GM21447 (cell line): ENCODE data around the gene CPZ.
"Not testable (repeated sequence)": the region's sequence is repeated elsewhere in the genome, so short reads cannot be mapped to it uniquely, and the experiment has no call there.

Experiments
- ATAC-seq: cut with Tn5 transposase; IDR thresholded peaks from one replicate; pipeline ENCODE4 v1.9.1; 2021; ENCODE audit not compliant: unreplicated experiment

The CPZ gene

DNA sequence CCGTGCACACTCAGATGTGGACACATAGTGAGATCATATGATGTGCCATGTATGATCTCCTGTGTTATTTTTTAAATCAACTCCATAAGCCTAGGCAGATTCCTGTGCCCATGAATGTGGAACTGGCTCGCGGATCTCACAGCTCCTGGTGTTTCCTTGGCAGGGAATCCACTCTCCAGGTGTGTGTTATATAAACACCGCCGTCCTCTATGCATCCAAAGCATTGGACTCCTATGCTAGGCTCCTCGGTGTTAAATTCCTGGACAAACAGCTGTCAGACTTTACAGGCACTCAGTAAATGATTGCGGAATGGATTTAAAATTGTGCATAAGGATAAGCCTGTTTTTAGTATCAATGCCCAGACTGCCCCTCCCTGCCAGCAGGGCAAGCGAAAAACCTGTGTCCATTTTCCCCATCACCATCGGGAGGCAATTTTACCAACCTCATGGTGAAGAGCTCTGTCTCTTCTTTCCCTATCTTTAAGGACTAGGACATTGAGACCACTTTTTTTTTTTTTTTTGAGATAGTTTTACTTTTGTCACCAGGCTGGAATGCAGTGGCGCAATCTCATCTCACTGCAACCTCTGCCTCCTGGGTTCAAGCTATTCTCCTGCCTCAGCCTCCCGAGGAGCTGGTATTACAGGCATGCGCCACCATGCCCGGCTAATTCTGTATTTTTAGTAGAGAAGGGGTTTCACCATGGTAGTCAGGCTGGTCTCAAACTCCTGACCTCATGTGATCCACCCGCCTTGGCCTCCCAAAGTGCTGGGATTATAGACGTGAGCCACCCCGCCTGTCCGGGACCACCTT lies 36.0 kb upstream of the CPZ start:
- no peak for ATAC-seq

DNA sequence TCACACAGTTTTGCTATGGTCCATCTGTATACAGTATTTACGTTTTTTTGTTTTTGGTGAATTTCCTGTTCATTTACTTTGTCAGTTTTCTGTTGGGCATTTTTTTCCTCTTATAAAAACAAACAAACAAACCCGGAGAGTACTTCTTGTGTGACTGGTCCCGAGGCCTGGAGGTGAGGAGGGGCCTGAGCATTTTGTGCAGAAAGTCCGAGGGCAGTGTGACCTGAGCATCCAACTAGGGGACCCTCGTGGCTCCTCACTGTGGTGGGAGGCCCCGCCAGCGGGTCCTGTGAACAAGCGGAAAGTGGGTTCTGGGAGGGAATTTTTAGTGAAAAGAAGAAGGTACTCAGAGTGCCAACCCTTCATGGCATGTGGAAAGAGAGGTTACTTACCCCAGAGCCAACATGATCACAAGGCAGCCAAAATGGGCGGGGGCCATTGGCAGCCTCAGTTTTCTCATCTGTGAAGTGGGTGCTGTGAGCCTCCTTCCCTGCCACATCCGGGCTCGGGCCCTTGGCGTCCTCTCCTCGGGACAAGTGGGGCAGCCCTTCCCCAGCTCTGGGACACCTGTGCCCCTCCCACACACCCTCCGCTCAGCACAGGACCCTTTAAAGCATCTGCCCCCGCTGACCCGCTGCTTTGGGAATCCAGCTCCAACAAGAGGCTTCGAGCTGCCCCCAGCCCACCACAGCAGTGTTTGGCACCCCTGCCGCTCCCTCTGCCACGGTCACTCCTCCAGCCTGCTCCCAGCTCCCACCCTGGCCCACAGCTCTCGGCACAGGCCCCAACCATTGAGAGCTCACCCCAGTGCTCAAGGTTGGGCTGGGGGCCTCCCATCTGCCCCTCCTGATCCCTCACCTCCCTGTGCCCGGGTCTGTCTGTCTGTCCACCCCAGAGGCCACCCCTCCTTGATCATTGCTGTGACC lies 35.2 kb upstream of the CPZ start:
- ATAC-seq, result no peak

DNA sequence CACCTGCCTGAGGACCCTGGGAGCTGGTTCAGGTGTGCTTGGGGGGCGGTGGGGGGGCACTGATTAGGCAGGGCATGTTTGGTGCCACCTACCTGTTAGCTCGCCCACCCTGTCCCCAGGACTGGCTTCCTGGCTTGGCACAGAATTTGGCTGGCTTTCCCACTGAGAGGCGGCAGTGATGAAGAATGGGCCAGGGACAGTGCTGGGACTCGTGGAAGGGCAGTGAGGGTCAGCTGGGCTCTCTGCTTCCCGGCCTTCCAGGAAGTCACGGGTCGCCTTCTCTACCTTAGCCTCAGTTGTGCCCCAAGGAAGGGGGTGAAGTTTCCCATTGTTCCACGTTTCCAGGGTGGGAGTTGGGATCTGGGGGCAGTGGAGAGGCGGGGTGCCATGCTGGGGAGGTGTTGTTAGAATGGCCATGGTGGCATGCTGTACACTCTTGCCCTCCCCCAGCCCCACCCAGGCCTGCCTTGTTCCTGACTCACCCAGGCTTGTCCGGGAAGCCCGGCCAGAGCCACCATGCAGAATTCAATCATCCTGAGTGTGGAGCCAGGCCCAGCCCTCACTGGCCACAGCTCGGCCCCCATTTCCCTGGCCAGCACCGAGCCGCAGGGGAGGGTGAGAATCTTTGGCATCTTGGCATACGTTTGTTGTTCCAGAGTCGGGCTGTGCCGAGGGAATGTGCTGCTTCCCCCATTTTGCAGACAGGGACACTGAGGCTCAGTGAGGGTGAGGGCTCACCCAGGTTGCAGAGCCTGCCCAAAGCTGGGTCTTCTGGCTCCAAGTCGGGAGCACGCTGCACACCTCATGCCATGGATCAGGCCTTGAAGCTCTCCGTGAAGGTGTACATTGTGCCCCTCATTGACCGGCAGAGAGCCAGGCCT lies 34.2 kb upstream of the CPZ start:
- no peak for ATAC-seq

DNA sequence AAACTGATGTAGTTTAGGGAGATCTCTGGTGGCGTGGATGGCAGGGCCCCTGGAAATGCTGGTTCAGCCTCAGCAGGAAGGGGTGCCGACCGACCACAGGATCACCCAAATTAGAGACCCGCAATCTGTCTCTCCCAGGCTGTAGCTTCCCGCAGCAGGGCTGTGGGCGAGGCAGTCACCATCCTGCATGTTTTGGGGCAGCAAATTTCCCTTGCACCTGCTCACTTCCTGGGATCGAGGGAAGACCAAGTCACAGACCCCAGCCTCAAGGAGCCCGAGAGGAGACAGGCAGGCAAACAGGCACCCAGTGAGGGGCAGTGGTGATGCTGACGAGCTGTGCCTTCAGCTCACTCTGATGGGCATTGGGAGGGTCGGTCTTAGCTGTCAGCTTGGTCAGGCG lies 33.6 kb upstream of the CPZ start:
- ATAC-seq, result no peak

DNA sequence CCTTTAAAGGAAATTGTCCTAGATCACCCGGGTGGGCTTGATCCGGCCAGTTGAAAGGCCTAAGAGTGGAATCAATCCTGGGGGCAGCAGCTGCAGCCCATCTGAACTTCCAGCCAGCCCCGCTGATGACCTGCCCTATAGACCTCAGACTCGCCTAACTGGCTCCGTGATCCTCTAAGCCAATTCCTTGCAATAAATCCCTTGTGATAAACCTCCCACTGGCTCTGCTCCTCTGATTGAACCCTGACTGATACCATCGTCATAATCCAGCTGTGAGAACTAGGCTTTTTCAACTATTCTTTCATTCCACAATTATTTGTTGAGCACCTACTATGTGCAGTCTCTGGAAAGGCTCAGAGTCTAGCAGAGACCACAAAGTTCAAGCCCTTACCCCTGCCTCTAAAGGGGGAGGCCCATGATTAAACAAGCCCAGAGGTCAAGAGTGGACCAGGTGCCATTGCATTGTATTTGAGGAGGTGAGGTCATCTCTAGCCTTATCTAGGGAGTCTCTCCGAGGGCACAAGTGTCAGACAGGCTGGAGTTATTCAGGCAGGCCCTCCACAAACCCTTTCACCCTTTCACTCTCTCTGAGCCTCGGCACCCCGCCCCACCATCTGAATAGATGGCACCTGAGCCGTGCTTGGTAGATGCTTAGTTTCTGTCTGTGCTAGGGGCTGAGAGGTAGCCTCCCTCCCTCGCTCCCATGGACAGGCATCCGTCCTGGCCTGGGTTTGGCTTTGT lies 32.9 kb upstream of the CPZ start:
- no peak for ATAC-seq

DNA sequence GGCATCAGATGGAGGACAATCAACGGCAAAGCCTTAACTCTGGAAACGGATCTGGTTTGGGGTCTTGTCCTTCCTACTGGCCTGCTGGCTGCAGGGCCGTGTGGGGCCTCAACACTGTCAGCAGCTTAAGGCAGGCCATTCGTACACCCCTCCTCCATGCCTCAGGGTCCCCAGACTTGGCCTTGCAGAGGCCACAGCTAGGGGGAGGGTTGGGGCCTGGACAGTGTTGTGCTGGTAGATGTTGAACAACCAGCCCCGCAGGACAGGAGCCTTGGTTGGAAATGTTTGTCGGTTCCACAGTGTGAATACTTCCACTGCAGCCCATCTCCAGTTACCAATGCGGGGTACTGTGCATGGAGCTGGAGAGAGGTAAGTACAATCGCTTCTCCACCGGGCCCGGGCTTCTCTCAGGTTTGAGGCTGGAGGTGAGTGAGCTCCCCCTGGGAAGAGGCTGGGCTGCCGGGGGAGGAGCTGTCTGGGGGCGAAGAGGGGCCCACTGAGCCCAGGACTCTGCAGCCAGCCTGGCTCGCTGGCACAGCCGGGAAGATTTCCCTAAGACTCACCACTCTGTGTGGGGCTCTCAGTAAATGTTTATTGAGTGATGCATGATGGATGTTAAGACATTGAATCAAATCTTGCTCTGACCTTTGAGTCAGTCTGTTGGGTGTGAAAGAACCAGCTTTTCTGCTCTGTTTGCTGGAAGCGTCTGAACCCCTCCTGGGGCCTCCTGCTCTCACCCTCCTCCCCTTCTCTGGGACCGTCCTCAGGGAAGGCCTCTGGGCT lies 32.1 kb upstream of the CPZ start:
- no peak for ATAC-seq

DNA sequence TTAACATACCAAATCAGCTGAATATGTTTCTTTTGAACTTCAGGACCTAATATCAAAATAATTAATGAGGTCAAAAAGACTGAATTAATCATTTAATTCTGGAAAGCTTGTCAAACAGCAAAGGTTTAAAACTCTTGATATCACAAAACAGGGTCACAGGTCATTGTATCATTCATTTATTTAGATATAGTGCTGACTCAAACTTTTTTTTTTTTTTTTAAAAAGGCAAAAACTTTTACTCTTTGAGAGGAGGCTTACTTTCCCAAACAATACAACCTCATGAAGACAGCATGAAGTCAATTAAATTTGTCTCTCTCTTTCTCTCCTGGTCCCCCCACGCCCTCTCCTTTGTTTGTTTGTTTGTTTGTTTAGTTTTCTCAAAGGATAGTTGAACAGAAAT lies 28.0 kb upstream of the CPZ start:
- no peak for ATAC-seq

DNA sequence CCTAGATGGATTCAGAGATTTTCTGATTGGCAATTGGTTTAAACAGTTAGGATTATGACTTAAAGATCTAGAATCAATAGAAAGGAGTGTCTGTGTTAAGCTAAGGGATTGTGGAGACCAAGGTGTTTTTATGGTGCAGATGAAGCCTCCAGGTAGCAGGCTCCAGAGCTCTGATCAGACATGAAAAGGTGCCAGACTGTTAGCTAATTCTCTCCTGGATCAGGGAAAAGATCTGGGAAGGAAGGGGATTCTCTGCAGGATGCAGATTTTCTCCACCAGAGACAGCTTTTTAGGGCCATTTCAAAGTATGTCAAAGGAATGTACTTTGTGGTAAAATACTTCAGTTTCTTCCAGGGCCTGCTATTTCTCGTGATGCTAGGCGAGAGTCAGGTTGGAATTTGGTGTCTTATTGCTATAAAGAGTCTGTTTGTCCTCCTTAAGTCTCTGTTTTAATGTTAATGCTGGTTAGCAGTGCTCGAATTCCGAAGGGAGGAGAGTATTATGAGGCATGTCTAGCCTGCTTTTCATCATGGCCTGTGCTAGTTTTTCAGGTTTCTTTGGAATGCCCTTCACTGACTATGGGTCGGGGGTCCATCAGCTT lies 24.4 kb upstream of the CPZ start:
- no peak for ATAC-seq

DNA sequence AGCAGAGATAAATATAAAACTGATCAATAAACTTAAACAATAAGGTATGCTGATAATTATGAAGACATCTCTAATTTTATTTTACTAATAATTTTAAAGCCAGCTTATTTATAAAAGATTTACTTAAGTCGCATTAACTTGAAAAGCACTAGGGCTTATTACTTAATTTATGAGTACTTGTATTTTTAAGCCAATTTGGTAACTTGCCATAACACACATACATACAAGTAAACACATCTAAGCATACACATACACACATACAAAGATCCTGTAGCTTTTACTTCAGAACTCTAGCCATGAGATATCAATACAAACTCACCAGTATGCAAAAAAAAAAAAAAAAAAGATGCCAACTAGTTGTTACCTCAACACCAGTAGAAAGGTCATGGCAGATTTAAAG lies 22.4 kb upstream of the CPZ start:
- ATAC-seq, result no peak

DNA sequence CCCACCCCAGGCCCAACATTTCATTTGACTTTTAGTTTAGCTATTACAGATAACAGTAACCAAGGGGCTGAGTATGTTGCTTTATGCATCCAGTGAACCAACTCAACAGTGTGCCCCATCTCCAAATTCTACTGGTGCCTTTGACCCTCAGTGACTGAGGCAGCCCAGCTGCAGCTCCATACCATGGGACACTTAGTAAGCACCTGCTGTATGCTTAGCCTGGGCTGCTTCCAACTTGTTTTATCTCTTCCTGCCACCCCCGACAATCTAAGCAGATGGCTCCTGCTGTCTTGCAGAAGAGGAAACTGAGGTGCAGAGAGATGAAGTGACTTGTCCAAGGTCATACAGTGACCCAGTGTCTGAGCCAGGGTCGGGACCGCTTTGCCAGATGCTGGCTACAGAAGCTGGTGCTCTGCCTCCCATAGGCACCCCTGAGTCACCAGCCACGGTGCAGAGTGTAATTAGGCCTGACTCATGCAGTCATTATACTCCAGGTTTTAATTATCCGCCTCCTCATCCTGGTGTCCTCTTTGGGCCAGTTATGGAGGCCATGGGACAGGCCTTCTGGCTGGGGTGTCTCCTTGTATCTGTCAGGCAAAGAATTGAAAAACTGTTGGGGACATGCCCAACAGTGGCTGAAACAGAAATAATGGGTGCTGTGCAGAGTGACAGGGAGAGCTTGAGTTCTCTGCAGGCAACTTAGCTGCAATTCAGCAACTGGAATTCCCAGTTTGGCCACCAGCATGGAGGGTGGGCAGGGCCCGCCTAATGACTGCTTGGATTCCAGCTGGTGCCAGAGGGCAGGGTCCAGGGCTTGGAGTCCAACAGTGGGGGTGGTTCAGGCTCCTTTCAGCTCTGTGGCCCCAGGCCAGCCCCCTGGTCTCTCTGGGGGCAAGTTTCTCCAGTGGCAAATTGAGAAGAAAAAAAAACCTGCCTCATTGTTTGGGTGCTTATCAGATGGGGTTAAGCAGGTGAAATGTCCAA lies 20.6 kb upstream of the CPZ start:
- no peak for ATAC-seq

DNA sequence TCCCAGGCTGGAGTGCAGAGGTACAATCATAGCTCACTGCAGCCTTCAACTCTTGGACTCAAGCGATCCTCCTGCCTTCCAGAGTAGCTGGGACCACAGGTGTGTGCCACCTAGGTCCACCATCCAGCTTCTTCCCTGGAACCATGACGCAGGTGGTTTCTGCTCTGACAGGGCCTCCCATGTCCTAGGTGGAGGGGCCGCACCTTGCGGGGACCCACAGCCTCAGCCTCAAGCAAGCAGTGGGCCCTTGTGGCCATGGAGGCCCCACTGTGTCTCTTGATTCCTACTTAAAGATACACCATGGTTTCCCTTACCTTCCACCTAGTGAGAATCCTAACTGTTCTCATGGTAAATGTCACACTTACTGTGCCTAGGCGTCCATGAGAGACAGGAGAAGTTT lies 19.3 kb upstream of the CPZ start:
- ATAC-seq, result no peak

DNA sequence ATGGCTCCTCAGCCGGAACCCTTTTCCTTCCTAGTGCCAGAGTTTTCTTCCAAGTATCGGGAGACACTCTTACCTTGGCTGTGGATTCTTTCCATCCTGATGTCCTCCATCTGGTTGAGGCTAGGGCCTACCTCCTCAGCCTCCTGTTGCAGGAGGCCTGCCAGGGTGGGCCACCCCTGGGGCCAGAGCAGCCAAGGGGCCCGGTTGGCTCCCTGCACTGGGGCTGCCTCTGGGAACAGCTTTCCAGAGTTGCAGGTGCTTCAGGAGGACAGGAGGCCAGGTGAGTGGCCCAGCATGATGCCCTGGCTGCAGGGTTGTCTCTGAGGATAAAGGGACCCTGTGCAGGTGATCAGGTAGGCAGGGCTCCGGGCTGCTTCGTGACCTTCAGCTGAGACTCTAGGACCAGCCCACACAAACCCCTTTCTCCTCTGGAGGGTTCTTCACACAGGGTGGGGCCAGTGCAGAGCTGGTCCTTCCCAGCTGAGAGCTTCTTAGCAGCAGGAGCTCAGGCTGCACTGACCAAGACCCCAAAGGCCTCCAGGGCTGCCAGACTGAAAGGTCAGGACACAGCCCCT lies 17.7 kb upstream of the CPZ start:
- no peak for ATAC-seq

DNA sequence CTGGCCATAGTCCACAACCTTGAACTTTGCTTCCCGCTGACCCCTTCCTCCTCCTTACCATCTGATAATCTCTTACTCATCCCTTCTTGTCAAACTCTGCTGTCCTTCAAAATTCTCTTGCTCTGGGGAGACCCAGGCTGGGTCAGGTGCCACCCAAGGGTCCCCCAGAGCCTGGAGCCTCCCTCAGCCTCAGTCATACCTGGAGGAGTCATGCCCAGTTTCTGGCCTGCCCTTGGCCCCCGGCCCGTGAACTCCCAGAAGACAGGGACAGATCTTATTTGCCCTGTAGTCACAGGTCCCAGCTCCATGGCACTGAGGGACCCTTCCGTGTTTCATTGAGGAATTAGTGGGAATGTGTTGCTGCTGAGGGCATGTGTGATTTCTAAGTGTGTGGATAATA lies 17.1 kb upstream of the CPZ start:
- no peak for ATAC-seq

DNA sequence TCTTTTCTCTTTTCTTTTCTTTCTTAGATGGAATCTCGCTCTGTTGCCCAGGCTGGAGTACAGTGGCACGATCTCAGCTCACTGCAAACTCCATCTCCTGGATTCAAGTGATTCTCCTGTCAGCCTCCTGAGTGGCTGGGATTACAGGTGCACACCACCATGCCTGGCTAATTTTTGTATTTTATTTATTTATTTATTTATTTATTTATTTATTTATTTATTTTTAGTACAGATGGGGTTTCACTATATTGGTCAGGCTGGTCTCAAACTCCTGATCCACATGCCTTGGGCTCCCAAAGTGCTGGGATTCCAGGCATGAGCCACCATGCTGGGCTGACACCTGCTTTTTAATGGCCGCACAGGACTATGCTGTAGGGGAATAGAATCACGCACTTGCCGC lies 16.0 kb upstream of the CPZ start:
- not testable (repeated sequence) for ATAC-seq

DNA sequence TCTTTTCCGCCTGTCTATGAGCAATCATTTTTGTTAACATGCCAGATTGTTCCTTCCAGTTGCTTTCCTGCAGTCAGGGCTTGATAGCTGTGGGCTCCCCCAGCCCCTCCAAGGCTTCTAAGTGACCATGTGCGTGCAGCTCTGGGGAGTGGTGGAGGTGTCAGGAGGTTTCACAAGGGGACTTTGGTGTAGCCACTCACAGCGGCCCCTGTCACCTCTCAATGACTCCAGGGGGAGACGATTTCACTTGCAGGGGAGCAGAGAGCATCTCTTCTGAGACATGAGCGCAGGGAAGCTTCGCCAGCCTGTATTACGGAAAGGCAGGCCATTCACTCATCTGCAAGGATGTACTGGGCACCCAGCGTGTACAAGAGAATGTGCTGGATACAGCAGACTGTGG lies 15.5 kb upstream of the CPZ start:
- ATAC-seq, result no peak

DNA sequence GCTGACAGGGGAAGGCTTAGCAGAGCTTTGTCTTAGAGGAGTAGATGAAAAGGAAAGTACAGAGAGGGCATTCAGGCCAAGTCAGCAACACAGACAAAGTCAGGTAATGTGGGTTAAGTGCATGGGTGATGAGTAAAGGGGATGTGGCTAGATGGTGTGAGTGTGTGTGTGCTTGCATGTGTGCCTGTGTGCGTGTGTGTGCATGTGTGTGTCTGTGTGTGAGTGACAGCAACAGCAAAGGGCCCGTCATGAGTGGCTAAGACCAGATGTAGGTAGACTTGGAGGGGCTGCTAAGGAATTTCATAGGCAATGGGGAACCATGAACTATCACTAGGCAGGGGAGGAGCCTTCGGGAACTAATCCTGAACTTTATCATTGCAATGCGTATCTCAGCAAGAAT lies 14.6 kb upstream of the CPZ start:
- no peak for ATAC-seq

DNA sequence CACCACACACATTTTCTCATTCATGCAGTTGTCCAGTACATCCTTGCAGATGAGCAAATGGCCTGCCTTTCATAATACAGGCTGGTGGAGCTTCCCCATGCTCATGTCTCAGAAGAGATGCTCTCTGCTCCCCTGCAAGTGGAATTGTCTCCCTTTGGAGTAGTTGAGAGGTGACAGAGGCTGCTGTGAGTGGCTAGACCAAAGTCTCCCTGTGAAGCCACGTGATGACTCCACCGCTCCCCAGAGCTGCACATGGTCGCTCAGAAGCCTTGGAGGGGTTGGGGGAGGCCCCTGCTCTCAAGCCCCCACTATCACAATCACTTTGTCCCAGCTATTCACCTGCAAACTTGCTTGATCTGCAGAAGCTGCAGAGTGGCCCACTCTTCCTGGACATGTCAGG lies 13.8 kb upstream of the CPZ start:
- no peak for ATAC-seq
